ENCODE results near the gene TSPAN13.

The TSPAN13 gene

GRCh38 chr7:16826060-16826459, 72.5 kb downstream of the TSPAN13 start:
- H3K27me3 ChIP-seq (ENCODE audit: control insufficient read depth, insufficient read depth, low read length), result no peaks in the 10 kb centered on the region
- no peak overlapping the region for H3K4me3 ChIP-seq (ENCODE audit: low read length)
- no peaks in the 10 kb centered on the region for H3K4me1 ChIP-seq (ENCODE audit: control insufficient read depth, insufficient read depth, low read length)
- H3K36me3 ChIP-seq (ENCODE audit: control insufficient read depth, insufficient read depth, low read length), result no peaks in the 10 kb centered on the region
- no peaks in the 10 kb centered on the region for H3K9me3 ChIP-seq (ENCODE audit: control insufficient read depth, insufficient read depth, low read length)
- DNase-seq (ENCODE audit: low read depth, low spot score), result no peak
- H3K27ac ChIP-seq (ENCODE audit: low read length), result no peak overlapping the region

- no peak overlapping the region for H3K4me3 ChIP-seq (ENCODE audit: low read length)
- H3K9me3 ChIP-seq (ENCODE audit: control insufficient read depth, insufficient read depth, low read length), result no peaks in the 10 kb centered on the region
- no peaks in the 10 kb centered on the region for H3K36me3 ChIP-seq (ENCODE audit: control insufficient read depth, insufficient read depth, low read length)
- no peaks in the 10 kb centered on the region for H3K27me3 ChIP-seq (ENCODE audit: control insufficient read depth, insufficient read depth, low read length)
- DNase-seq (ENCODE audit: low read depth, low spot score), result no peak
- WGBS (ENCODE audit: insufficient coverage, insufficient read length), result no CpG with 5 or more reads among the region's 1 CpG
- no peak overlapping the region for H3K27ac ChIP-seq (ENCODE audit: low read length)
- H3K4me1 ChIP-seq (ENCODE audit: control insufficient read depth, insufficient read depth, low read length), result no peaks in the 10 kb centered on the region
These were observed 79.8 kb downstream of the TSPAN13 start for GRCh38 chr7:16833373-16833772.

All from iPS DF 6.9 (cell line).